ENCODE measurements around the gene EIF4G3.
"Not testable (repeated sequence)": the region's sequence is repeated elsewhere in the genome, so short reads cannot be mapped to it uniquely, and the experiment has no call there.

The EIF4G3 gene

DNA sequence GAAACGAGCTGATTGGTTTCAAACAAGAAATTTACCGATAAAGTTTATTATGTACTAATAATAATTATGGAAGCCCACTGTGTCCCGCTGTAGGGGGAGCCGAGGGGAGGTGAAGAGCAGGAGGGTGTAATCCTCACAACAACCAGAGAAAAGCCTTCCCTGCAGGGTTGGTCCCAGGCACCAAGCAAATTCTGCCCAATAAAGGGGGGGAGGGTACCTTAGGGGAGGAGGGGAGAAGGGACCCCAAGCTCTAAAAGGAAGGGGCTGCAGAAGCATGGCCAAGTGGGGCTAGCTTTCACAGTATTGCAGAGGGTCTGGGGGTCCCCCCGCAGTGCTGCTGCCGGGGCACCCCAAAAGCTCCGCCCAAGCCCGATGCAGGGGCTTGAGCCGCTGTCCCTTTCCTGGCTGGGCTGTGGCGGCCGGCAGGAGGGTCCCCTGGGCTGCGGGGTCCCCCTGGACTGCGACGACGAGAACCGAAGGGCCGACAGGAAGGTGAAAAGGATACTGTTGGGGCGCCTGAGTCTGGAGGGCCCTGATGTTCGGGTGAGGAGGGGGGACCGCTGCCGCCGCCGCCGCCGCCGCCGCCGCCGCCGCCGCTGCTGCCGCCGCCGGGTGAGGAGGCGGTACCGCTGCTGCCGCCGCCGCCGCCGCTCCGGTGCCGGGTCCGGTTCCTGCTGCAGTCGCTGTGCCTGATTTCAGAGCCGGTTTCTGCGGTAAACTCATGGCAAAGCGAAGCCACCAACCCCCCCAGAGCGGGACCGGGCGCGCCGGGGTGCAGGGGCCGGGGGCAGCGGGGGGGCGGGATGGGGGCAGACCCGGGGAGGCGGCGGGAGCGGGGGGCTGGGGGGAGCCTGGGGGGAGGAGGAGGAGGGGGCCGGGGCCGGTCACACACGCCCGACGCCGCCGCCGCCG lies 771 bp downstream of the EIF4G3 start:
- H3K4me1 Mint-ChIP-seq, result peaks cover 32% of the 10 kb centered on the region
- TF ChIP-seq, protein P1, sequence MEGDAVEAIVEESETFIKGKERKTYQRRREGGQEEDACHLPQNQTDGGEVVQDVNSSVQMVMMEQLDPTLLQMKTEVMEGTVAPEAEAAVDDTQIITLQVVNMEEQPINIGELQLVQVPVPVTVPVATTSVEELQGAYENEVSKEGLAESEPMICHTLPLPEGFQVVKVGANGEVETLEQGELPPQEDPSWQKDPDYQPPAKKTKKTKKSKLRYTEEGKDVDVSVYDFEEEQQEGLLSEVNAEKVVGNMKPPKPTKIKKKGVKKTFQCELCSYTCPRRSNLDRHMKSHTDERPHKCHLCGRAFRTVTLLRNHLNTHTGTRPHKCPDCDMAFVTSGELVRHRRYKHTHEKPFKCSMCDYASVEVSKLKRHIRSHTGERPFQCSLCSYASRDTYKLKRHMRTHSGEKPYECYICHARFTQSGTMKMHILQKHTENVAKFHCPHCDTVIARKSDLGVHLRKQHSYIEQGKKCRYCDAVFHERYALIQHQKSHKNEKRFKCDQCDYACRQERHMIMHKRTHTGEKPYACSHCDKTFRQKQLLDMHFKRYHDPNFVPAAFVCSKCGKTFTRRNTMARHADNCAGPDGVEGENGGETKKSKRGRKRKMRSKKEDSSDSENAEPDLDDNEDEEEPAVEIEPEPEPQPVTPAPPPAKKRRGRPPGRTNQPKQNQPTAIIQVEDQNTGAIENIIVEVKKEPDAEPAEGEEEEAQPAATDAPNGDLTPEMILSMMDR (IDR thresholded peaks at IDR 0.05; ENCODE audit: unreplicated experiment in 3 of 3), result no peak
- H3K4me3 Mint-ChIP-seq, result peak overlapping the region; percentile 86 to 94 (median 91)
- H3K36me3 Mint-ChIP-seq (ENCODE audit: low read depth), result peaks cover 16% of the 10 kb centered on the region
- H3K27ac Mint-ChIP-seq, result peak overlapping the region; percentile 13 to 91 (median 87)
- H3K9me3 Mint-ChIP-seq, result no peaks in the 10 kb centered on the region
- H3K27me3 Mint-ChIP-seq (ENCODE audit: low read depth), result no peaks in the 10 kb centered on the region

DNA sequence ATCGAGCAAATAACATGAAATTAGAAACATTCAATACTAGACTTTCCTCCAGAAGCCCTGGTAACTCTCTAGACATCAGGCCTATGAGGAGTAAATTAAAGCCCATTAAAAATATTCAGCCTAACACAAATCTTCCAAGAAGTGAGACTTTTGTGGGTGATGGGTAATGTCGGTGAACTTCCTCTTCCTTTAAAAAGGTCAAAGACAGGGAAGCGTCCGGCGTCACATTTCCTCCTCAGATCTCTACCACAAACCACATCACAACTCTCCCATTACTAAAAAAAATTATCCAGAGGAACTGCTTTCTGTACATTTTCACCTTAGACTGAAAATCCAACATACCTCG lies 1.4 kb downstream of the EIF4G3 start:
- TF ChIP-seq, protein P1 (IDR thresholded peaks at IDR 0.05; ENCODE audit: unreplicated experiment in 3 of 3), result no peak
- peak overlapping the region; percentile 13 to 91 (median 87) for H3K27ac Mint-ChIP-seq
- no peaks in the 10 kb centered on the region for H3K27me3 Mint-ChIP-seq (ENCODE audit: low read depth)
- peaks cover 19% of the 10 kb centered on the region for H3K36me3 Mint-ChIP-seq (ENCODE audit: low read depth)
- H3K9me3 Mint-ChIP-seq, result no peaks in the 10 kb centered on the region
- peak overlapping the region; percentile 86 to 94 (median 91) for H3K4me3 Mint-ChIP-seq
- H3K4me1 Mint-ChIP-seq, result peaks cover 33% of the 10 kb centered on the region

DNA sequence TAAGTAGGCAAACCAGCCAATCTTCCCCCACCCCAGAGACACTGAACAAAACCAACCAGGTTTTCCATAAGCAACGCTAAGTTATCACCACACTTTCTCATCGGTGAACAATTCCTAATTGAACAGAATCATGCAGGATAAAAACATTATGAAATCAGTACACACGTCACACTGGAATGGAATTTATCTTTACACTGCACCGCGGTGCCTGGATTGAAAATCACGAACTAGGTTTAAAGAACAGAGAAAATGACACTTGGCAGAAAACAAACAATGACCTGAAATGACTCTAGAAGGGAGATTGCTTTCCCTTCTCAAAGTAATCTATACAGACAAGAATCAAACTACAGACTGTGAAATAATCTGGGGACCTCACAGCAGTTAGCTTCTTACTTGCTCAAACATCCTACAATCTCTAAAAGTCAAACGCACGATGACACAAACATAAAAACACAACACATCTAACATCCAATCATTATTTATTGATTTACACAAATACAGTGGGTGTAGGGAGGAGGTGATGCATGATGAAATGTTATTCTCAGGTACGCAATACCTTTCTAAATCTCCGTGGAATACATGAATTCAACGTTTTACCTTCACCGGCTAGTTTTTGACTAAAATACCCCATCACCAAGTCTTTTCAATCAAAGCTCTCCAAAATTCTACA lies 1.9 kb downstream of the EIF4G3 start:
- H3K27ac Mint-ChIP-seq, result peak overlapping the region; percentile 13 to 91 (median 87)
- no peaks in the 10 kb centered on the region for H3K27me3 Mint-ChIP-seq (ENCODE audit: low read depth)
- TF ChIP-seq, protein P1 (IDR thresholded peaks at IDR 0.05; ENCODE audit: unreplicated experiment in 3 of 3), result no peak
- no peaks in the 10 kb centered on the region for H3K9me3 Mint-ChIP-seq
- H3K36me3 Mint-ChIP-seq (ENCODE audit: low read depth), result peaks cover 22% of the 10 kb centered on the region
- peaks cover 33% of the 10 kb centered on the region for H3K4me1 Mint-ChIP-seq
- H3K4me3 Mint-ChIP-seq, result peak overlapping the region; percentile 86 to 94 (median 91)

DNA sequence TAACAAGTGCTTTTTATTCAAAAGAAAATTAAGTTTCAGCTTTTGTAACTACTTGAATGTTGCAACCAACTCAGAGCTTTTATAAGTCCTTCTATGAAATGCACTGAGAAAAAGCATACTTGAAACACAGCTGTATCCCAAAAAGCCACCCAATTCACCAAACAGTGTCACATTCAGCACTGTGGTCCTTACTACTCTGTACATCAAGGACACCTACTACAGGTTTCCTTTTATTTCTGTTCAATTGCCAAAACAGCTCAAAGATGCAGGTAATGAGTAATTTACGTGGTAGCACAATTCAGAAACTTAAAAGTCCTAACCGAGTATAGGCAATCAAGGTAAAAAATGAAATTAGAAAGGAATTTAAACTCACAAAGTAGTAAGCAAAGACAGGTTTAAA lies 2.5 kb downstream of the EIF4G3 start:
- H3K36me3 Mint-ChIP-seq (ENCODE audit: low read depth), result peaks cover 26% of the 10 kb centered on the region
- no peaks in the 10 kb centered on the region for H3K27me3 Mint-ChIP-seq (ENCODE audit: low read depth)
- peak overlapping the region; percentile 86 to 94 (median 91) for H3K4me3 Mint-ChIP-seq
- no peaks in the 10 kb centered on the region for H3K9me3 Mint-ChIP-seq
- TF ChIP-seq, protein P1 (IDR thresholded peaks at IDR 0.05; ENCODE audit: unreplicated experiment in 3 of 3), result no peak
- peaks cover 33% of the 10 kb centered on the region for H3K4me1 Mint-ChIP-seq
- peak overlapping the region; percentile 13 to 91 (median 87) for H3K27ac Mint-ChIP-seq

DNA sequence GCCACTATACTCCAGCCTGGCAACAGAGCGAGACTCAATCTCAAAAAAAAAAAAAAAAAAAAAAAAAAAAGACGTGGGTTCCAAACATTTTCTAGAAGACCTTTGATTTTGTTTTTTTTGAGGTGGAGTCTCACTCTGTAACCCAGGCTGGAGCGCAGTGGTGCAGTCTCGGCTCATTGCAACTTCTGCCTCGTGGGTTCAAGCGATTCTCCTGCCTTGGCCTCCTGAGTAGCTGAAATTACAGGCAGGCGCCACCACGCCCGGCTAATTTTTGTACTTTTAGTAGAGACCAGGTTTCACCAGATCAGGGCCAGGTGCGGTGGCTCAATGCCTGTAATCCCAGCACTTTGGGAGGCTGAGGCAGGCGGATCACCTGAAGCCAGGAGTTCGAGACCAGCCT lies 3.6 kb downstream of the EIF4G3 start:
- Mint-ChIP-seq H3K36me3 (ENCODE audit: low read depth) (peaks cover 32% of the 10 kb centered on the region), H3K4me1 (peaks cover 33% of the 10 kb centered on the region), H3K4me3 (peak overlapping the region in 1 of 3 experiments; percentile 54)
- H3K9me3 Mint-ChIP-seq; H3K27ac Mint-ChIP-seq; H3K27me3 Mint-ChIP-seq (ENCODE audit: low read depth): not testable (repeated sequence)

DNA sequence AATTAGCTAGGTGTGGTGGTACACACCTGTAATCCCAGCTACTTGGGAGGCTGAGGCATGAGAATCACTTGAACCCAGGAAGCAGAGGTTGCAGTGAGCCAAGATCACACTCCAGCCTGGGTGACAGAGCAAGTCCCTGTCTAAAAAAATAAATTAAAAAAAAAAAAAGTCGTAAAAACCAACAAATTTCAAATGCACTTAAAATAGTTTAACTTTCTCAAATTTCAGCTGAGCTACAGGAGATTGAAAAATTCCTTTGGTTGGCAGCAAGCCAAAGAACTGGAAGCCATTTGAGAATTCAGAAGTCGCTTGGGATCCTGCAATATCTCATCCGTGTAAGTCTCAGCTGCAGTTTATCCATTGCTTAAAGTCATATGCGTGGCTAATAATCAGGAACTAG lies 5.9 kb downstream of the EIF4G3 start:
- H3K9me3 Mint-ChIP-seq; H3K27me3 Mint-ChIP-seq (ENCODE audit: low read depth); H3K4me3 Mint-ChIP-seq: not testable (repeated sequence)
- Mint-ChIP-seq H3K27ac (peak overlapping the region; percentile 22 to 82 (median 67)), H3K36me3 (ENCODE audit: low read depth) (peaks cover 46% of the 10 kb centered on the region), H3K4me1 (peaks cover 33% of the 10 kb centered on the region)

Data from nephron (organoid).